Sigmoid colon (tissue), 3 donors: ENCODE results near the gene TCERG1L.

Experiments
- POLR2A ChIP-seq, 2 donors: fragments of 450-650 bp; IDR thresholded peaks; one replicate each; pipeline ENCODE4 v1.6.1; 2016; ENCODE audit warnings: antibody characterized with exemption in 2 of 2, mild to moderate bottlenecking in 2 of 2, moderate library complexity in 2 of 2
- TF ChIP-seq, protein P1 (sequence below), 4 experiments: fragments of 450-650 bp in 3 of 4; fragments of 200-600 bp in 1 of 4; IDR thresholded peaks; one replicate each; pipeline ENCODE4 v1.5.1; 2016 to 2019; ENCODE audit warnings: antibody characterized with exemption in 4 of 4, mild to moderate bottlenecking in 3 of 4, moderate library complexity in 2 of 4

DNA sequence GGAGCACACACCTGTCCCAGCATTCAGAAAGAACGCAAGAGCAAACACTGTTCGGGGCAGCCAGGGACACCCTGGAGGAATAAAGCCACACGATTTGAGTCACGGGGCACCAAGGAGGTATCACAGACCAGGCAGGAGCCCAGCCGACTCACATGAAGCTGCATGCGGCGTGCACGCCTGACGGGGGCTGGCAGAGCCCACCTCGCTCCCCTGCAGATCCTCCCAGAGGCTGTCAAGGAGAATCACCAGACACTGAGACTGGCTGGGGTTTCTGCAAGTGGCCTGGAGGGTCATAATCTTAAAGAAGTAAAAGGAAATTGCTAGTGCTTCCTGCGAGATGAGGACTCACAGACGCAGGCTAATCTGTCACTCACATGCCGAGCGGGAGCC, 61.6 kb downstream of the TCERG1L start:
- TF ChIP-seq, protein P1, sequence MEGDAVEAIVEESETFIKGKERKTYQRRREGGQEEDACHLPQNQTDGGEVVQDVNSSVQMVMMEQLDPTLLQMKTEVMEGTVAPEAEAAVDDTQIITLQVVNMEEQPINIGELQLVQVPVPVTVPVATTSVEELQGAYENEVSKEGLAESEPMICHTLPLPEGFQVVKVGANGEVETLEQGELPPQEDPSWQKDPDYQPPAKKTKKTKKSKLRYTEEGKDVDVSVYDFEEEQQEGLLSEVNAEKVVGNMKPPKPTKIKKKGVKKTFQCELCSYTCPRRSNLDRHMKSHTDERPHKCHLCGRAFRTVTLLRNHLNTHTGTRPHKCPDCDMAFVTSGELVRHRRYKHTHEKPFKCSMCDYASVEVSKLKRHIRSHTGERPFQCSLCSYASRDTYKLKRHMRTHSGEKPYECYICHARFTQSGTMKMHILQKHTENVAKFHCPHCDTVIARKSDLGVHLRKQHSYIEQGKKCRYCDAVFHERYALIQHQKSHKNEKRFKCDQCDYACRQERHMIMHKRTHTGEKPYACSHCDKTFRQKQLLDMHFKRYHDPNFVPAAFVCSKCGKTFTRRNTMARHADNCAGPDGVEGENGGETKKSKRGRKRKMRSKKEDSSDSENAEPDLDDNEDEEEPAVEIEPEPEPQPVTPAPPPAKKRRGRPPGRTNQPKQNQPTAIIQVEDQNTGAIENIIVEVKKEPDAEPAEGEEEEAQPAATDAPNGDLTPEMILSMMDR (IDR thresholded peaks at IDR 0.05): no peak
- no peak for TF ChIP-seq POLR2A (IDR thresholded peaks at IDR 0.05)
